Osteoblast (primary cell): ENCODE results near the gene NUDT16L1. TPM values are rescaled to one million over a fixed set of nuclear protein-coding genes. Genes with fewer than 3 reads are reported as not detected.

Source experiments
- DNase-seq: peaks from one replicate; pipeline ENCODE4 v3.0.0; 2011; ENCODE audit warnings: low spot score, mixed read lengths; ENCODE audit not compliant: insufficient read length; ENCODE audit errors: missing footprints
- H2AFZ ChIP-seq: 2 replicates; pipeline ENCODE4 v1.6.0; 2011; ENCODE audit warnings: mild to moderate bottlenecking, low read length
- H3K27ac ChIP-seq: 2 replicates; pipeline ENCODE4 v1.5.1; 2011; ENCODE audit warnings: mild to moderate bottlenecking, low read depth, low read length, moderate library complexity
- H3K27me3 ChIP-seq: 2 replicates; pipeline ENCODE4 v1.6.0; 2012; ENCODE audit warnings: mild to moderate bottlenecking, control low read depth, inconsistent platforms, low read length, moderate library complexity; ENCODE audit not compliant: insufficient read depth
- H3K36me3 ChIP-seq: 2 replicates; pipeline ENCODE4 v1.5.1; 2011; ENCODE audit warnings: mild to moderate bottlenecking, low read length, control low read depth, moderate library complexity; ENCODE audit not compliant: insufficient read depth
- H3K4me1 ChIP-seq: 2 replicates; pipeline ENCODE4 v1.5.1; 2011; ENCODE audit warnings: mild to moderate bottlenecking, low read length, control low read depth, moderate library complexity; ENCODE audit not compliant: insufficient read depth
- H3K4me2 ChIP-seq: 2 replicates; pipeline ENCODE4 v1.6.0; 2011; ENCODE audit warnings: mild to moderate bottlenecking, low read length; ENCODE audit not compliant: insufficient read depth
- H3K4me3 ChIP-seq: fragments of 200-600 bp; sonication (generic); 3 replicates; pipeline ENCODE4 v1.5.1; 2012; ENCODE audit warnings: mild to moderate bottlenecking, low read length, inconsistent platforms; ENCODE audit not compliant: insufficient read depth
- H3K79me2 ChIP-seq: 2 replicates; pipeline ENCODE4 v1.6.0; 2012; ENCODE audit warnings: mild to moderate bottlenecking, low read length, control low read depth, inconsistent platforms; ENCODE audit not compliant: insufficient read depth
- H3K9me3 ChIP-seq: 2 replicates; pipeline ENCODE4 v1.5.1; 2011; ENCODE audit warnings: low read depth, low read length, control low read depth
- H4K20me1 ChIP-seq: 2 replicates; pipeline ENCODE4 v1.6.0; 2012; ENCODE audit warnings: mild to moderate bottlenecking, low read length, control low read depth; ENCODE audit not compliant: insufficient read depth
- total RNA-seq: library from RNA; depleted of rRNA; stranded (reverse); fragments of >200 nt; gene quantifications from 2 replicates; pipeline ENCODE4 v1.2.3, GENCODE V29; 2012
- TF ChIP-seq, protein P1 (sequence below): IDR thresholded peaks from 2 replicates; pipeline ENCODE4 v1.5.1; 2011; ENCODE audit warnings: mild to moderate bottlenecking, low read depth, low read length, moderate library complexity; ENCODE audit errors: extremely low read depth

The NUDT16L1 gene
- total RNA-seq, 1 donor = 18.1 TPM

DNA sequence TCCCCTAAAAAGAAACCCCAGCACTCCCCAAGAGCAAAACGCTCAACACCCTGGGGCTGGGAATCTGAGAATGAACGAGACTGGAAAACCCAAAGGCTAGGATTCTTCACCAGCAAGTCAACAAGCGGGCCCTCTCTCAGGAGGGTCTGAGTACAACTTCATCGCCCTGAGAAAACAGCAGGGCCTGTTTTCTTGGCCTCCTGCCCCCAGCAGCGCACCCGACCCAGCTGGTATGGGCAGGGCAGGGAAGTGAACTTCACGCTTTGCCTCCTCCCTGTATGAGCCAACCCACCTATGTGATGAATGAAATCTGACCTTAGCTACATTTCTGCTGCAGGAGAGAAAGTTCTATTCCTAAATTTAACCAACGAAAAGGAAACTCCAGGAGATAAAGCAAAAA, 11.1 kb downstream of the NUDT16L1 start:
- Histone ChIP-seq H3K9me3 (no peaks in the 10 kb centered on the region), H3K27me3 (no peaks in the 10 kb centered on the region), H2AFZ (no peak overlapping the region), H3K27ac (no peak overlapping the region), H3K4me1 (no peaks in the 10 kb centered on the region), H3K79me2 (no peaks in the 10 kb centered on the region), H3K4me3 (no peak overlapping the region), H3K36me3 (peaks cover 59% of the 10 kb centered on the region), H4K20me1 (no peaks in the 10 kb centered on the region), H3K4me2 (no peak overlapping the region)
- TF ChIP-seq, protein P1, sequence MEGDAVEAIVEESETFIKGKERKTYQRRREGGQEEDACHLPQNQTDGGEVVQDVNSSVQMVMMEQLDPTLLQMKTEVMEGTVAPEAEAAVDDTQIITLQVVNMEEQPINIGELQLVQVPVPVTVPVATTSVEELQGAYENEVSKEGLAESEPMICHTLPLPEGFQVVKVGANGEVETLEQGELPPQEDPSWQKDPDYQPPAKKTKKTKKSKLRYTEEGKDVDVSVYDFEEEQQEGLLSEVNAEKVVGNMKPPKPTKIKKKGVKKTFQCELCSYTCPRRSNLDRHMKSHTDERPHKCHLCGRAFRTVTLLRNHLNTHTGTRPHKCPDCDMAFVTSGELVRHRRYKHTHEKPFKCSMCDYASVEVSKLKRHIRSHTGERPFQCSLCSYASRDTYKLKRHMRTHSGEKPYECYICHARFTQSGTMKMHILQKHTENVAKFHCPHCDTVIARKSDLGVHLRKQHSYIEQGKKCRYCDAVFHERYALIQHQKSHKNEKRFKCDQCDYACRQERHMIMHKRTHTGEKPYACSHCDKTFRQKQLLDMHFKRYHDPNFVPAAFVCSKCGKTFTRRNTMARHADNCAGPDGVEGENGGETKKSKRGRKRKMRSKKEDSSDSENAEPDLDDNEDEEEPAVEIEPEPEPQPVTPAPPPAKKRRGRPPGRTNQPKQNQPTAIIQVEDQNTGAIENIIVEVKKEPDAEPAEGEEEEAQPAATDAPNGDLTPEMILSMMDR = no peak
- no peak for DNase-seq

DNA sequence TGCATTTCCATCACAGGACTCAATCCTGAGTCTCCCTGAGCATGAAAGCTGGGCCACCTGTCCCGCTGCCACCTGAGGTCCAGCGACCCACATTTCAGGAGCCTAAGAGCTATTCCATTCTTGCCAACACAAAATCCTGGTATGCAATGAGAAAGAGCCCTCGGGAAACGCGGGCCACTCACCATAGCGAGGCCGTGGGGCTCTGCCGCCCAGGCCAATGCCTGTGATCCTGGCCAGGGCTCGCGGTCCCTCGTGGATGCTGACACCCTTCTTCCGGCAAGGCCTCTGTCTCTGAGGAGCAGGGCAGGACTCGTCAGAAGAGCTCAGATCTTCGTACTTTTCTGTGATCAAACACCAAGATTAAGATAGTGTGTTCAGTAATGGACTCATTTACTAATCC, 11.6 kb downstream of the NUDT16L1 start:
- Histone ChIP-seq H3K9me3 (no peaks in the 10 kb centered on the region), H4K20me1 (no peaks in the 10 kb centered on the region), H3K4me3 (no peak overlapping the region), H3K4me2 (no peak overlapping the region), H2AFZ (no peak overlapping the region), H3K27me3 (no peaks in the 10 kb centered on the region), H3K79me2 (no peaks in the 10 kb centered on the region), H3K4me1 (no peaks in the 10 kb centered on the region), H3K27ac (no peak overlapping the region), H3K36me3 (peaks cover 55% of the 10 kb centered on the region)
- no peak for DNase-seq
- TF ChIP-seq, protein P1 = no peak

DNA sequence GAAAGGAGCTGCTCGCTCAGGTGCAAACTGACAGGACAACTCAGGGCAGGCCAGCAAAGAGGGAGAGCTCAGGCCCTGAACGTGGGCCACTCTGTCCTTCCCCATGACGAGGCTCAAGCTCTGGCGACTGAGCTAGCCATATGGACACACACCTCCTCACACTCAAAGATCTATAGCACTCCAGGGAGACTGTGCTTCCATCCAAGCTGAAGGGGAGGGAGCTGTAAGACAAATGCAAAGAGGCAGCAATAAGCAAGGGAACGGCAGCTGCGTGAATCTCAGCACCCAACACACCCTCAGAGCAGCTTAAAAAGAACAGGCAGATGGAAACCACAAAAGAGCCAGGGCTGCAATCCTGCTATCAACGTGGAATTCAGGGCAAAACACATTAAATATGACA, 13.5 kb downstream of the NUDT16L1 start:
- Histone ChIP-seq H3K4me3 (no peak overlapping the region), H2AFZ (no peak overlapping the region), H3K4me2 (no peak overlapping the region), H3K27ac (no peak overlapping the region), H4K20me1 (no peaks in the 10 kb centered on the region), H3K36me3 (peaks cover 47% of the 10 kb centered on the region), H3K4me1 (no peaks in the 10 kb centered on the region), H3K9me3 (no peaks in the 10 kb centered on the region), H3K79me2 (no peaks in the 10 kb centered on the region), H3K27me3 (no peaks in the 10 kb centered on the region)
- DNase-seq = peak; percentile 21
- TF ChIP-seq, protein P1 = no peak

DNA sequence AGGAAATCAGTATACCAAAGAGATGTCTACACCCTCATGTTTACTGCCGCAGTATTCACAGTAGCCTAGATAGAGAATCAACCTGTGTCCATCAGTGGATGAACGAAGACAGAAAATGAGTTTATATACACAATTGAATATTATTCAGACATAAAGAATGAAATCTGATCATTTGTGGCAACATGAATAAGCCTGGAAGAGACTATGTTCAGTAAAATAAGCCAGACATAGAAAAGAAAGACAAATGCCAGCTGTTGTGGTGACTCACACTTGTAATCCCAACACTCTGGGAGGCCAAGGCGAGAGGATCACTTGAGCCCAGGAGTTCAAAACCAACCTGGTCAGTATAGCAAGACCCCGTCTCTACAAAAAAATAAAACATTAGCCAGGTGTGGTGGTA, 16.1 kb downstream of the NUDT16L1 start:
- no peaks in the 10 kb centered on the region for H4K20me1 ChIP-seq
- no peak overlapping the region for H3K4me2 ChIP-seq
- H3K36me3 ChIP-seq = peaks cover 53% of the 10 kb centered on the region
- no peaks in the 10 kb centered on the region for H3K4me1 ChIP-seq
- no peak overlapping the region for H3K4me3 ChIP-seq
- TF ChIP-seq, protein P1 = no peak
- no peaks in the 10 kb centered on the region for H3K9me3 ChIP-seq
- H3K79me2 ChIP-seq = no peaks in the 10 kb centered on the region
- H2AFZ ChIP-seq = no peak overlapping the region
- peak; percentile 63 for DNase-seq
- no peaks in the 10 kb centered on the region for H3K27me3 ChIP-seq
- H3K27ac ChIP-seq = no peak overlapping the region
